22Rv1 (cell line): ENCODE data around the gene SCFD2.

ENCODE experiments used
- H3K27ac ChIP-seq: fragments of 450-650 bp; 2 replicates; pipeline ENCODE4 v1.5.1; 2017
- ZFX ChIP-seq: fragments of 450-650 bp; IDR thresholded peaks from 2 replicates; pipeline ENCODE4 v1.6.1; 2017; ENCODE audit warnings: antibody characterized with exemption, borderline replicate concordance
- TF ChIP-seq, protein P1 (sequence below): fragments of 450-650 bp; IDR thresholded peaks from 2 replicates; pipeline ENCODE4 v1.5.1; 2017; ENCODE audit warnings: mild to moderate bottlenecking

Gene SCFD2

DNA sequence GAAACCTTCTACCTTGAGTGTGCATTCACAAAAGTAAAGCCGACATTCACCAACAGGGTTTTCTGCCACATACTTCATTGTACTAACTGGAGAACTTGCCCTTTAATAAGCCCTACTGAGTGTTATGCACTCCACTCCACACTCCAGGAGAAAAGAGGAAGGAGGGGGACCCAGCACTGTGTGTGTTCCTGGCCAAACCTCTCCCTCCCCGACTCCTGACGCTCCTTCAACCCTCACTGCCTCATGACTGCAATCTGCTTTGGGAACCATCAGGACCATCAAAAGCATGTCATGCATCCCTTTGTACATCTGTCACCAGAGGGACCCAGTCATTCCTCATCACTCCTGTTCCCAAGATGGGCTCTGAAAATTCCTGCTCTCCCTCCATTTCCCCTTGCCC lies 360.1 kb downstream of the SCFD2 start:
- no peak for TF ChIP-seq ZFX
- TF ChIP-seq, protein P1, sequence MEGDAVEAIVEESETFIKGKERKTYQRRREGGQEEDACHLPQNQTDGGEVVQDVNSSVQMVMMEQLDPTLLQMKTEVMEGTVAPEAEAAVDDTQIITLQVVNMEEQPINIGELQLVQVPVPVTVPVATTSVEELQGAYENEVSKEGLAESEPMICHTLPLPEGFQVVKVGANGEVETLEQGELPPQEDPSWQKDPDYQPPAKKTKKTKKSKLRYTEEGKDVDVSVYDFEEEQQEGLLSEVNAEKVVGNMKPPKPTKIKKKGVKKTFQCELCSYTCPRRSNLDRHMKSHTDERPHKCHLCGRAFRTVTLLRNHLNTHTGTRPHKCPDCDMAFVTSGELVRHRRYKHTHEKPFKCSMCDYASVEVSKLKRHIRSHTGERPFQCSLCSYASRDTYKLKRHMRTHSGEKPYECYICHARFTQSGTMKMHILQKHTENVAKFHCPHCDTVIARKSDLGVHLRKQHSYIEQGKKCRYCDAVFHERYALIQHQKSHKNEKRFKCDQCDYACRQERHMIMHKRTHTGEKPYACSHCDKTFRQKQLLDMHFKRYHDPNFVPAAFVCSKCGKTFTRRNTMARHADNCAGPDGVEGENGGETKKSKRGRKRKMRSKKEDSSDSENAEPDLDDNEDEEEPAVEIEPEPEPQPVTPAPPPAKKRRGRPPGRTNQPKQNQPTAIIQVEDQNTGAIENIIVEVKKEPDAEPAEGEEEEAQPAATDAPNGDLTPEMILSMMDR = no peak

GRCh38 chr4:53005149-53005546 lies 360.7 kb downstream of the SCFD2 start:
- no peak for TF ChIP-seq ZFX
- TF ChIP-seq, protein P1 = no peak
- no peak overlapping the region for H3K27ac ChIP-seq

More for the DNA sequence above, 360.1 kb downstream of the SCFD2 start:
- H3K27ac ChIP-seq = no peak overlapping the region

DNA sequence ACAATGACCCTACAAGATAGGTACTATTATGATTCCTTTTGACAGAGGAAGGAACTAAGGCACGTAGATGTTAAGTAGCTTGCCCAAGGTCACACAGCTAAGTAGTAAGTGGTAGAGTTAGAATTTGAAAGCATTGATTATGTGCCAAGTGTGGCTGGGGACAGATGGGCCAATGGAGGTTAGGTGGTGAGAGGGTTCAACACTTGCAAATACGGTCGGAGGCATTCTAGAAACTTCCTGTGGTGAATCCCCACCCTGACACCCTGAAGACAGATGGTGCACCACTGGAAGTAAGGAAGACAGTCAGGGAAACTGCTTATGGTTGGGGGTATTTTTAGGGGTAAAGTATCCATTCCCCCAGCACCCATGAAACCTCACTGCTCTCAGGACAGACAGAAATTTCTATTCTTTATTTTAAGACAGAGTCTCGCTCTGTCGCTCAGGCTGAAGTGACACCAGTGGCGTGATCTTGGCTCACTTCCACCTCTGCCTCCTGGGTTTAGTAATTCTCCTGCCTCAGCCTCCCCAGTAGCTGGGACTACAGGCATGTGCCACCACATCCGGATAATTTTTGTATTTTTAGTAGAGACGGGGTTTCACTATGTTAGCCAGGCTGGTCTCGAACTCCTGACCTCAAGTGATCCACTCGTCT lies 361.2 kb downstream of the SCFD2 start:
- H3K27ac ChIP-seq = no peak overlapping the region
- TF ChIP-seq ZFX = no peak
- TF ChIP-seq, protein P1 = no peak

DNA sequence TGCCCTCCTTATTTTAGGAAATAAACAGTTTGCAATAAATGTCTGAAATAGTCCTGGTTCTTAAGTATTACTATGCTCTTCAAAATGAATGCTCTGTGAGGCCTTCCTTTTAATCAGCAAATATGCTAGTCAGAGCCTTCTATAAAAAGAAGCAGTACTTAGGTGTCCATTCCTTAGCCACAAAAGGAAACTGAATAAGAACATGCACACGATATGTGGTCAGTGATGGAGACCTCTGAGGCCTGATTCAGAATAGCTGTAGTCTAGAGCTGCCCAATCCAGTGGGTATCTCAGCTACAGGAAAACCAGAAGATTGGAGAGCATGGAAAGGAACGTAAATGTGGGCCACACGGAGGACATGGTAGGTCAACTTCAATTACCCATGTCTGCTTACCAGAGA lies 361.9 kb downstream of the SCFD2 start:
- no peak for TF ChIP-seq ZFX
- TF ChIP-seq, protein P1 = no peak
- no peak overlapping the region for H3K27ac ChIP-seq

DNA sequence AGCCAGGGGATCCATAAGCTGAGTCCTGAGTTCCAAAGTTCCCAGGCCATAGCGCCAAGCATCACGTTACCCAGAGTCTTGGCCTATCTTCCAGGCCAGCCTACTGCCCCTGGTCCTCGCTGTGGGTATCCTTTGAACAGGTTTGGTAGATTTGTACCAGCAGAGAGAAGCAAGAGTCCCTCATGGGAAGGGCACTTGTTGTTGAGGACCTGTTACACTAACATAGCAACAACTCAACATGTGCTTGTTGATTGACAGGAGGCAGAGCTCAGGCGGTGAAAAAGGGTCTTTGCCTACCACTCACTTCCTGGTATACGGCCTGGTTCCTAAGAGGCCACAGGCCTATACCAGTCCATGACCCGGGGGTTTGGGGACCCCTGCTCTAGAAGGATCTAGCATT lies 365.3 kb downstream of the SCFD2 start:
- H3K27ac ChIP-seq = no peak overlapping the region
- TF ChIP-seq ZFX = no peak
- TF ChIP-seq, protein P1 = no peak

DNA sequence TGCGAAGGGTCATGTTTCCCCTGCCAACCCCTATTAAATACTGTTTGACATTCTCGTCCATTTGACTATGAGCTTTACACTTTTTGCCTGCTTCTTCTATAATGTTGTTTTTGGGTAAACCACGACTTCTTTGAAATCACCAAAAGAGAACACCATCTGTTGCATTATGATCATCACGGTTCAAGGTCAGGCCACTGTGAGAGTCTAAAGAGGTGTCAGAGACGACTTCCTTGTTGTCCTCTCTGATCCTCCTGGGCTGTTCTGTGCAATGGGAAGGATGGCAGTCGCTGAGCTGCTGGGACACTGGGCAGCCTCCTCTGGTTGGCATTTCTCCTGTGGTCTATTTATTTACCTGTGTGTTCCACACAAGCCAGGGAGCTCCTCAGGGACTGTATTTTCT lies 366.2 kb downstream of the SCFD2 start:
- TF ChIP-seq, protein P1 = no peak
- TF ChIP-seq ZFX = no peak
- H3K27ac ChIP-seq = no peak overlapping the region

DNA sequence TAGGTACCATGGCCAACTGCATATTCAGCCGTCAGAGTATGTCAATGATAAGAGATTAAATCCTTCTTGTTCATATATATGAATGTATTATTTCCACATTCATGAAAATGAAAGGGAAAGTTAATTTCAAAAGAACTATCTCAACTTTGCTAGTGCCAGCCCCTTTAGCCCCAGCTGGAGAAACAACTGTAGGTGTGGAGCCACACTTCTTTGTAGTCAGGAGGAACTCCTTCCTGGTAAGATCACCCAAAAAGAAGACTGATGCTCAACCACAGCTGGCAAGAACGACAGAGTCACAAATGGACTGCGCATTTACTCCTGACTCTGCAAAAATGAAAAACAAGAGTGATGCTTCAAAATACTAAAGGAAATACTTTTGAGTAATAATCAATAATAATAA lies 367.4 kb downstream of the SCFD2 start:
- TF ChIP-seq ZFX = no peak
- H3K27ac ChIP-seq = no peak overlapping the region

- TF ChIP-seq ZFX = no peak
- TF ChIP-seq, protein P1 = no peak
- no peak overlapping the region for H3K27ac ChIP-seq
These were observed 368.8 kb downstream of the SCFD2 start for GRCh38 chr4:52997132-52997416.
